Measurements from ENCODE around the gene TRNAU1AP.
A peak's percentile ranks its signal among the peaks of the same experiment; 100 is the strongest.
"Not testable (repeated sequence)": the region's sequence is repeated elsewhere in the genome, so short reads cannot be mapped to it uniquely, and the experiment has no call there.

The TRNAU1AP gene

DNA sequence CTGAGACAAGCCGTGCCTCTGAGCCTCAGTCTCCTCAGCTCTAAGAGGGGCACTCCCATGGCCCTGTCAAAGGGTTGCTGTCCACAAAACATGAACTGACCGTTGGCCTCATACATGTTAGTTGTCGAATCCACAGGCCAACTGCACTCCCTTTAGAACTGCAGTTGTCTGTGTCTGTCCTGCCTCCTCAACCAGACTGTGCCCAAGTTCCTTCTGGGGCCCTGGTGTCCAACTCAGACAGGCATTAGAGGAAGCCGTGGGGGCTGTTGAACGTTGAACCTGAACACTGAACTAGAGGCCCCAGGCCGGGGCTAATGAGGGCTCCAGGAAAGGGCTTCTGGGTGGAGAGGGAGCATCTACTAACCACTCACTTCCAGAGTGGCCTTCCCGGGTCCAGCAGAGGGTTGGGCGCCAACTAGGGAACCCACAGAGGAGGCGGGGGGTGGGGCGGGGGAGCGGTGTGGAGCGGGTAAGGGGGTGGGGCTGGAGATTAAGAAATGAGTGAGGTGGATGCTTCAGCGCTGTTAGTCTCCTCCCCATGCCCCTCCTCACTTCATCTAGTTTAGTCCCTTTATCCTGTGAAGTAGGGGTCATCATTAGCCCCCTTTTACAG lies 38.9 kb downstream of the TRNAU1AP start, which contains the start of gene RAB42:
Gene RAB42 (plus strand): TSS at position 558 of the 613 bp plus-strand sequence. CDS start 247 bp downstream, outside the sequence.
- Histone ChIP-seq H3F3A (ENCODE audit: control insufficient read depth, insufficient read depth) (no peaks in the 10 kb centered on the region), H3K4me2 (ENCODE audit: low read length) (peak within 1 kb of the TSS; percentile 62), H3K4me3 (ENCODE audit: low read length) (peak within 1 kb of the TSS; percentile 43), H3K27me3 (ENCODE audit: control insufficient read depth, low read length) (peaks cover 5% of the 10 kb centered on the region; the same call in 1 of the 2 replicates), H3K79me2 (ENCODE audit: control insufficient read depth, low read length) (no peaks in the 10 kb centered on the region), H3K9me2 (replicated peaks; ENCODE audit: control insufficient read depth, low read length) (no peaks in the 10 kb centered on the region), H3K4me1 (ENCODE audit: control insufficient read depth, low read length) (peaks cover 16% of the 10 kb centered on the region), H3K36me3 (ENCODE audit: control insufficient read depth, low read length) (no peaks in the 10 kb centered on the region), H3K27ac (ENCODE audit: low read depth, low read length) (no peak within 1 kb of the TSS), H4K20me1 (ENCODE audit: control insufficient read depth, insufficient read depth, low read depth, low read length) (no peaks in the 10 kb centered on the region), H3K9me3 (ENCODE audit: control insufficient read depth, insufficient read depth, low read length) (no peaks in the 10 kb centered on the region)
- TF ChIP-seq, protein P1, sequence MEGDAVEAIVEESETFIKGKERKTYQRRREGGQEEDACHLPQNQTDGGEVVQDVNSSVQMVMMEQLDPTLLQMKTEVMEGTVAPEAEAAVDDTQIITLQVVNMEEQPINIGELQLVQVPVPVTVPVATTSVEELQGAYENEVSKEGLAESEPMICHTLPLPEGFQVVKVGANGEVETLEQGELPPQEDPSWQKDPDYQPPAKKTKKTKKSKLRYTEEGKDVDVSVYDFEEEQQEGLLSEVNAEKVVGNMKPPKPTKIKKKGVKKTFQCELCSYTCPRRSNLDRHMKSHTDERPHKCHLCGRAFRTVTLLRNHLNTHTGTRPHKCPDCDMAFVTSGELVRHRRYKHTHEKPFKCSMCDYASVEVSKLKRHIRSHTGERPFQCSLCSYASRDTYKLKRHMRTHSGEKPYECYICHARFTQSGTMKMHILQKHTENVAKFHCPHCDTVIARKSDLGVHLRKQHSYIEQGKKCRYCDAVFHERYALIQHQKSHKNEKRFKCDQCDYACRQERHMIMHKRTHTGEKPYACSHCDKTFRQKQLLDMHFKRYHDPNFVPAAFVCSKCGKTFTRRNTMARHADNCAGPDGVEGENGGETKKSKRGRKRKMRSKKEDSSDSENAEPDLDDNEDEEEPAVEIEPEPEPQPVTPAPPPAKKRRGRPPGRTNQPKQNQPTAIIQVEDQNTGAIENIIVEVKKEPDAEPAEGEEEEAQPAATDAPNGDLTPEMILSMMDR (IDR thresholded peaks at IDR 0.05; ENCODE audit: low read depth, low read length, poor library complexity, severe bottlenecking) = no peak
- no peak for TF ChIP-seq EZH2phosphoT487 (IDR thresholded peaks at IDR 0.05; ENCODE audit: borderline replicate concordance, low read length)

DNA sequence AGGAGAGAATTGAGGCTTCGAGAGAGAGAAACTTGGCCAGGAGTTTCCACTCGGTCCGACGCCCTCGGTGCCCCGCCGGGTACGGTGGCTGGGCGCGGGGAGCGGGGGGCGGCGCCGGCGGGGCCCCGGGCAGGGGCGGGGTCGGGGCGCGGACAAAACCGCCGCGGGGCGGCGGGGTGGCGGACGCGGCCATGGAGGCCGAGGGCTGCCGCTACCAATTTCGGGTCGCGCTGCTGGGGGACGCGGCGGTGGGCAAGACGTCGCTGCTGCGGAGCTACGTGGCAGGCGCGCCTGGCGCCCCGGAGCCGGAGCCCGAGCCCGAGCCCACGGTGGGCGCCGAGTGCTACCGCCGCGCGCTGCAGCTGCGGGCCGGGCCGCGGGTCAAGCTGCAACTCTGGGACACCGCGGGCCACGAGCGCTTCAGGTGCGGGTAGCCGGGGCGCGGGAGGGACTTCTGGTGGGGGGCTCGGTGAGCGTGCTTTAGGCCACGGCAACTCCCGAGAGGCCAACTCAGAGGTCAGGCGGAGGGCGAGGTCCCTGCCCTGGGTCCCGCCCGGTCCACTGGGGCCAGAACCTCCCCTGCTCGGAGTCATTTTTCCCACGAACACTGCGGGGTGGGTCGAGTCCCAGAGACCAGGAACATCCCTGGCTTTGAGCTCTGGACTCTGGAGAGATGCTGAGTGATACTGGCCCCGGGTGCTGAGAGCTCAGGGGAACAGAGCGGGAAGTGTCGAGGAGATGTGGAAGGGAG lies 39.6 kb downstream of the TRNAU1AP start:
- TF ChIP-seq EZH2phosphoT487 (IDR thresholded peaks at IDR 0.05; ENCODE audit: borderline replicate concordance, low read length) = no peak
- TF ChIP-seq, protein P1 (IDR thresholded peaks at IDR 0.05; ENCODE audit: low read depth, low read length, poor library complexity, severe bottlenecking) = no peak
- peaks cover 5% of the 10 kb centered on the region; the same call in 1 of the 2 replicates for H3K27me3 ChIP-seq (ENCODE audit: control insufficient read depth, low read length)
- no peaks in the 10 kb centered on the region for H4K20me1 ChIP-seq (ENCODE audit: control insufficient read depth, insufficient read depth, low read depth, low read length)
- H3K27ac ChIP-seq (ENCODE audit: low read depth, low read length) = no peak overlapping the region
- no peaks in the 10 kb centered on the region for H3K9me2 ChIP-seq (replicated peaks; ENCODE audit: control insufficient read depth, low read length)
- H3K4me1 ChIP-seq (ENCODE audit: control insufficient read depth, low read length) = peaks cover 10% of the 10 kb centered on the region
- no peaks in the 10 kb centered on the region for H3K79me2 ChIP-seq (ENCODE audit: control insufficient read depth, low read length)
- peak overlapping the region; percentile 62 for H3K4me2 ChIP-seq (ENCODE audit: low read length)
- H3F3A ChIP-seq (ENCODE audit: control insufficient read depth, insufficient read depth) = no peaks in the 10 kb centered on the region
- H3K9me3 ChIP-seq (ENCODE audit: control insufficient read depth, insufficient read depth, low read length) = no peaks in the 10 kb centered on the region
- peak overlapping the region; percentile 43 for H3K4me3 ChIP-seq (ENCODE audit: low read length)
- no peaks in the 10 kb centered on the region for H3K36me3 ChIP-seq (ENCODE audit: control insufficient read depth, low read length)

DNA sequence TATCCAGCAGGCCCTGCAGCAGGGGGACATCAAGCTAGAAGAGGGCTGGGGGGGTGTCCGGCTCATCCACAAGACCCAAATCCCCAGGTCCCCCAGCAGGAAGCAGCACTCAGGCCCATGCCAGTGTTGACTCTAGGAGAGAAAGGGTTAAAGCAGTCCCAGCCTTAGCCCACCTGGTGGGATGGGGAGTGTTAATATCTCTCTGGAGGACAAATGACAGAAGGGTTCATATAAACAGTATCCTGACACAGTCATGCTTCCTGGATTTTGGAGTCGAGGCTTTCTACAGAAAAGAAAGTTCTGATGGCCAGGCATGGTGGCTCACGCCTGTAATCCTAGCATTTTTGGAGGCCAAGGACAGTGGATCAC lies 41.1 kb downstream of the TRNAU1AP start:
- not testable (repeated sequence) for H3K27ac ChIP-seq (ENCODE audit: low read depth, low read length); H3K36me3 ChIP-seq (ENCODE audit: control insufficient read depth, low read length); H3K9me3 ChIP-seq (ENCODE audit: control insufficient read depth, insufficient read depth, low read length); H3K4me2 ChIP-seq (ENCODE audit: low read length); H4K20me1 ChIP-seq (ENCODE audit: control insufficient read depth, insufficient read depth, low read depth, low read length); H3K4me3 ChIP-seq (ENCODE audit: low read length); H3F3A ChIP-seq (ENCODE audit: control insufficient read depth, insufficient read depth); H3K79me2 ChIP-seq (ENCODE audit: control insufficient read depth, low read length); H3K4me1 ChIP-seq (ENCODE audit: control insufficient read depth, low read length); H3K27me3 ChIP-seq (ENCODE audit: control insufficient read depth, low read length); H3K9me2 ChIP-seq (replicated peaks; ENCODE audit: control insufficient read depth, low read length)

DNA sequence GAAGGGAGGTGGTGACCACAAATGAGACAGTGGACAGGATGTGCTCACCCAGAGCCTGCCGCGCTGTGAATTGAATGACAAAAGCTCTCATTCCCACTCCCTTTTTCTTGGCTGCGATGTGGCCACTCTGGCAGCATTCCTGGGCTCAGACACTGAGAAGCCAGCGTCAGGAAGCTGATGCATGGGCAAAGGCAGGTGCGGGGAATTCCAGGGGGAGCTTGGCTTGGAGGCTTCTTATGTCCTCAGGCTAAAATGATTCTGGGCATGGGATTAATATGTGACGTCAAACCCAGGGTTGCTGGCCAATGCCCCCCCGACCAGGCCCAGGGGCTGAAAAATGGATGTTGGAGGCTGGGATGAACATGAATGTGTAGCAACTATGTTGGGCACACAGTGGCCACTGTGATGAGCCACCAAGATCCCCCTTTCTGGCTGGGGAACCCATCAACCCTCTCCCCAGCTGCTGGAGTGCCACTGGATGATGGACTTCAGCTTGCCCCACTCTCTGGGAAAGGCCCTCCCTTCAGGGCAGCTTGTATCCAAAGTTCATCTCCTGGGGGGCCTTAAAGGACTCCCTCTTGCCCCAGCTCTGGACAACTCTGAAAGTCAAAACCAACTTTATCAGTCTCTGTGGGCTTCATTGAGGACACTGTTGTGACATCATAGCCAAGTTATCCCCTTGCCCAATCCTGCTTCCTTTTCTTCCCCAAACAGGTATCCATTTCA lies 42.0 kb downstream of the TRNAU1AP start:
- not testable (repeated sequence) for H3K27ac ChIP-seq (ENCODE audit: low read depth, low read length); H3K4me3 ChIP-seq (ENCODE audit: low read length); H3K36me3 ChIP-seq (ENCODE audit: control insufficient read depth, low read length); H3K4me2 ChIP-seq (ENCODE audit: low read length); H3K9me2 ChIP-seq (replicated peaks; ENCODE audit: control insufficient read depth, low read length); H3K4me1 ChIP-seq (ENCODE audit: control insufficient read depth, low read length); H3K9me3 ChIP-seq (ENCODE audit: control insufficient read depth, insufficient read depth, low read length); H3K79me2 ChIP-seq (ENCODE audit: control insufficient read depth, low read length); H4K20me1 ChIP-seq (ENCODE audit: control insufficient read depth, insufficient read depth, low read depth, low read length); H3K27me3 ChIP-seq (ENCODE audit: control insufficient read depth, low read length); H3F3A ChIP-seq (ENCODE audit: control insufficient read depth, insufficient read depth)

Measured in DOHH2 (cell line).